Hematopoietic multipotent progenitor cell treated with erythropoietin and hydrocortisone succinate and interleukin-3 and kit ligand, for 8 days (in vitro differentiated cells): ENCODE data around the gene NRROS.

Experiments
- DNase-seq: peaks from one replicate; pipeline ENCODE4 v3.0.0-alpha.2; 2015

NRROS gene

DNA sequence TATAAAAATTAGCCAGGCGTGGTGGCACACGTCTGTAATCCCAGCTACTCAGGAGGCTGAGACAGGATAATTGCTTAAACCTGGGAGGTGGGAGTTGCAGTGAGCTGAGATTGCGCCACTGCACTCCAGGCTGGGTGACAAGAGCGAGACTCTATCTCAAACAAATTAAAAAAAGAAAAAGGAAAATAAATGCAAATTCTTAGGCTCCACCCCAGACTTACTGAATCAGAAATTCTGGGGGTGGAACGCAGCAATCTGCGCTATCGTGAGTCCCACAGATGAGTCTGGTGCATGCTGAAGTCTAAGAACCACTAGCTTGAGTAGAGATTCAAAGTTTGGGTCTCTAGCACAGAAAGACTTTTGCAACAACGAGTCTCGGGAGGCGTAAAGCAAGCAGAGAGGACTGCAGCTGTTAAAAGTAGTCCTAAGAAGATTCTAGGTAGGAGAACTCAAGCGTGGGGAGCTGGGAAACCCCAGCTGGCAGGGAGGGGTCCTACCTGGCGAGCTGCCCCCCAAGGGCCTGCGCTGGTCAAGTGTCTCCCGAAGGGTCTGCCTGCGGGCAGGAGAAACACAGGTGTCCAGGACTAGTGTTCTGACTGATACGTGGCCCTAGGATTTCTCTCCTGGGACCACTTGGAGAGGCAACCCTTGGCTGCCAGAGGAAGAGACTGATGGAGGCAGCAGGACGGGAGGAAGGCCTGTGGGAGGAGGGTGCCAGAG is 50.6 kb downstream of the NRROS start:
- no peak for DNase-seq

- no peak for DNase-seq
These were observed 51.9 kb downstream of the NRROS start for GRCh38 chr3:196691386-196691785.

GRCh38 chr3:196694202-196694638 is 54.7 kb downstream of the NRROS start:
- peak; percentile 69 for DNase-seq

- DNase-seq = no peak
These were observed 55.7 kb downstream of the NRROS start for GRCh38 chr3:196694941-196695848.

- no peak for DNase-seq
These were observed 56.3 kb downstream of the NRROS start for GRCh38 chr3:196695849-196696226.

- DNase-seq = no peak
These were observed 57.8 kb downstream of the NRROS start for GRCh38 chr3:196697270-196697669.

GRCh38 chr3:196699749-196700148 is 60.3 kb downstream of the NRROS start:
- DNase-seq = no peak

- DNase-seq = no peak
These were observed 61.3 kb downstream of the NRROS start for GRCh38 chr3:196700801-196701200.

GRCh38 chr3:196706327-196706726 is 66.8 kb downstream of the NRROS start:
- no peak for DNase-seq

DNA sequence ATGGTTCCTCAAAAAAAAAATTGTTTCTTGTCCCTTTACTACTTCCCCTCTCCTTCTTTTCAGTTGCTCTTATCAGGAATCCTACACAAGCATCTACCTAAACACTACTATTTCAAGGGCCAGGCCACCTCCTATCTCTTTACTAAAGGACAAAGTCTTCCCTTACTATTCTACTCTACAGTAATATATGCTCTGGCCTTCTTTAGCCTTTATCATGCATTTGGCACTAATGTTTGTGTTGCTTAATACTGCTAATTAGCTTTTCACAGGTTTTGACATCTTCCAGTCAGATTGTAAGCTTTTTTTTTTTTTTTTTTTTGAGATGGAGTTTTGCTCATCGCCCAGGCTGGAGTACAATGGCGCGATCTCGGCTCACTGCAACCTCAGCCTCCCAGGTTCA is 67.2 kb downstream of the NRROS start:
- no peak for DNase-seq

GRCh38 chr3:196707566-196707965 is 68.1 kb downstream of the NRROS start:
- DNase-seq = no peak

DNA sequence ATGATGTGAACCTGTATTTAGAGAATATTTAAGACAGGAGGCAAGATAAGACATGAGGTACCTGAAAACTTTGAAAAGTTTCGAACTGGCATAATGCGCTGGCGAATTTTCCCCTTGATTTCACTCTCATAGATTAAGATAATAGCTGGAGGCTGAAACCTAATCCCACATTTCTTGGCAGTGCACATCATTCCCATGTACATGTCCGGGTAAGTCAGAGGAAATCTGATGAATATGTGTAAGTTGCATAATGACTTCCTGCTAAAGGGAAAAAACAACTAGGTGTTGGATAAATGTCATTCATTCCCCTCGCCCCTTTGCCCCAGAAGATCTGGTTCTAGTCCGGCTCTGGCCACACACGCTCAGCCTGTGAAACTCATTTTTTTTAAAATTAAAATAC is 69.0 kb downstream of the NRROS start:
- no peak for DNase-seq
